Activated CD4-positive, CD25-positive, alpha-beta regulatory T cell treated with anti-CD3 and anti-CD28 coated beads, Interleukin-2, amount 50 U/mL, for 24 hours (primary cell): ENCODE measurements around the gene PTPRG.

Experiments
- ATAC-seq, 2 donors: fragments of 150-1000 bp; cut with Tn5 transposase; one replicate each; pipeline ENCODE4 v1.10.0; 2021; ENCODE audit warnings: mild to moderate bottlenecking in 1 of 2, moderate library complexity in 1 of 2

The PTPRG gene

DNA sequence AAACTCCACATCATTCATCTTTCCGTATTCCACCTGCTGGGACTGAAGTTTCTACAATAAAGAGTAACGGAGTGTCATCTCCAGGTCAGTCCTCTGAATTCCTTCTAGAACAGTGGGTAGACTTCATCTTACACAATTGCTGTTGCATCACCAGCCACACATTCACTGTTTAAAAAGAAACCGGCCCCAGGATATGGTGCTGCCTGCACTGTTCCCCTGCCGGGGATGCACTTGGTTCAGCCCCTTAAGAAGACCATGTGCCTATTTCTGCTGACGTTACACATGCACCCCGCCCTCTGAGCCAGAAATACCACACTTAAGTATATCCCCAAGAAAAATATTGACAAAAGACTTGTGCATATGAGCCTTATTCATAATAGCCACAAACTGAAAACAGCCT, 578.6 kb downstream of the PTPRG start:
- ATAC-seq: no peak

DNA sequence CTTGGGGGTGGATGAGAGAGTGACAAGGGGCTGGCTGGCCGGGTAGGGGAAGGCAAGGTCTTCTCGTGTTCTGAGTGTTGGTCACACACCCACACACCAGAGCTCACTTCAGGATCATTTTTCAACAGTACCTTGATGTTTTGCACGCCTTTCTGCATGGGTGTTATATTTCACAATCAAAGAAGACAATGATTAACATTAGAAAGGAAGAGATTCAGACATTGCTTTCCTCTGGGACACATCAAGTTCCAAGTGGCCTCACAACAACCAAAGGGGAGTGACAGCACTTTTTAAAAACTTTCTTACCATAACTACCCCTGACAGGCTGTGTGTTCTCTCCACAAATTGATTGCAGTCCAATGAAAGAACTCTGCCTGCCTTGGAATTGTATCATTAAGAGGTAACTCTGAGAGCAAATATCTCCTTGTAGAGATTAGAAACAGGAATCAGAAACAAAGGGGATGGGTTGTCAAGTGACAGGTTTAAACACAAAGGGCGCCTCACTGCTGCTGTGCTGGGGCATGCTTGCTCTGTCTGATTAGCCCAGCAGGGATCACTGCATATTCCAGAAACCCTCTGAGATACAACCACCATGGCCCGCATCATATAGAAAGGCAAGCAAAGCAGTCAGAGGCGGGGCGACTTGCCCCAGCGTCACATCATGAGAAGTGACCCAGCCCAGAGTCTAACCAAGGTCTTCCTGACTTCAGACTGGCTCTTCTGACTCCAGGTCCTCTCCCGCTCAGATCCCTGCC, 581.1 kb downstream of the PTPRG start:
- no peak for ATAC-seq

- no peak for ATAC-seq
Observed at GRCh38 chr3:62143843-62144450, 582.6 kb downstream of the PTPRG start.

DNA sequence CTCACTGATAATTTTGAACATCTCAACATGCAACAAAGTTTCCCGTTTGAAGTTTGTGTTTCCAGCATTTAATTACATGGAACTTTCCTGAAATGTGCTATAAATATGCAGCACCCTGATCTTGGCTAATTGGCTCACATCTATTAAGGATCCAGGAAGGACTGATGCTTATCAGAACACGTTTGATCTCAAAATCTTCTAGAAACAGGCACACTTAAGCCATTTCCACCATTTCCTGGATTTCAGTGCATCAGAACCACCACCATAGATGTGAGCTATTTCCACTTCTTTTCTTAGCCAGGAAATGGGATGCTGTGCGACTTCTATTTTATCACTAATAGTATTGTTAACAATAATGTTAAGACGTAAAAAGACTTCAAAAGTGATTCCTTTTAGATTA, 583.1 kb downstream of the PTPRG start:
- no peak for ATAC-seq

DNA sequence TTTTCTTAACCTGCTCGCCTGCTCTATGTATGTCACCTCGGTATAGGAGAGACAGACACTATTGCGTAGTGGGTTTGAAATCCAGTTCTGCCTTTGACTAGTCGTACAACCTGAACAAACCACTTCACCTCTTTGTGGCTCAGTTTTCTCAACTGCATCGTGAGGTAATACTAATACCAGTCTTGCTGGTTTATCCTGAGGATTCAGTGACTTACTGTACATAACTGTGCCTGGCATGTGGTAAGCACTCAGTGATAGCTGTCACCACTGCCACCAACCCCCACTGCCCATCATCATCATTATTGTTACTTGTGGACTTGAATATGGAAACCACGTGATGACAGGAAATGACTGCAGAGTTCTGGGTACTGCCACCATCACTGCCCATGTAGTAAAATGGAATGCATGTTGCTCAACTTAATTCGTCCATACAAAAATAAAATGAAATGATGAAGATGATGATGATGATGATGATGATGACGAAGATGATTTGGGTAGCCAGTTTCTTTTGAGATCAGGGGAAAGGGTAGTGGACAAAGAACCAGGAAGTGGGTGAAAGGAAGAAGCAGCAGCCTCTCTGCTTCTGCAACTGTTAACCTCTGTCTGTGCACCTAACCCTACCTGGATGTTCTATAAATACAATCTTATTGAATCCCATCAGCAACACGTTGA, 583.9 kb downstream of the PTPRG start:
- no peak for ATAC-seq

DNA sequence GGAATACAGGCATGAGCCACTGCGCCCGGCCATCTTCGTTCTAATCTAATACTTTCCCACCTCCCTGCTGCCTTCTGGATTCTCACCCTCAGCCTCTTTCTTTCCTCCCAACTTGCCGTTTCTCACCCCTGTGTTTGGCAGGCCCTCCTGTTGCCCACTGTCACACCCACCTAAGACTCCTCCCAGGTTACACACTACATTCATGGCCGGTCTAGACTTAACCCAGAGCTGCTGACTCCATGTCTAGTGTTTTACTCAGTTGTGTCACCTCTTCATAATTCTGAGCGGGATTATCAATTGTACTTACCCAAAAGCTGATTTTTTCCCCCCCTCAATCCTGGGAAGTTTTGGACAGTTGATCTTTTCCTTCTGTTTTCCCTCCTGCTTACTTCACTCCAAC, 588.2 kb downstream of the PTPRG start:
- ATAC-seq: no peak

DNA sequence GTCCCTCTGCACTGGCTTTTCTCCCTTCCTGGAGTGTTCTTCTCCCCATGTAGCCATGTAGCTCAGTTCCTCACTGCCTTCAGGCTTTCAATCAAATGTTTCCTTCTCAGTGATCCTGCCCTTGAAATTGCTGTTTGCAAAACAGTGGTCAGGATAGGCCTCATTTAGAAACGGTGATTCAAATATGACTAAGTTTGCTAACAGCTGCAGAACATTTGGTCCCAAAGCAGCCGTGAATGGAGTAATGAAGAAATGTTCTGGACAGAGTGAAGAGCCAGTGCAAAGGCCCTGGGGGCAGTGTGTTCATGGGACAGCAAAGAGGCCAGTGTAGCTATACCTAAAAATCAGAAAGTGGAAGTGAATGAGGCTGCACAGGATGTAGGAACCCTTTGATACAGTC, 588.6 kb downstream of the PTPRG start:
- ATAC-seq: no peak

DNA sequence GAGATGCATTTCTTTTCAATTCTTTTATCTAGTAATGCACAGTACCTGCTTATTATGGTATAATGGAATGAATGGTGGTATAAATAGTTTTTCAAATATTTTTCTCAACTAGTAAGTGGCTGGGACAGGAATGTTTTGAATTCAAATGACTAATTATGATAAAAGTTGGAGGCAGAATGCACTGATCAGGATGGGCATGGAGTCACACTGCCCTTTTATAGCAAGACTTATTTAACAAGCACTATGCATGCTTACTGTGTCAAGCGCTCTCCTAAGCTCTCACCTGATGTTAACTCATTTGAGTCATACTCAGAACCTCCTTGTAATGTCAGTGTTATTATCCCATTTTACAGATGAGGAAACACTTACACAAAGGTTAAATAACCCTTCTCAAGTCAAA, 590.2 kb downstream of the PTPRG start:
- no peak for ATAC-seq

DNA sequence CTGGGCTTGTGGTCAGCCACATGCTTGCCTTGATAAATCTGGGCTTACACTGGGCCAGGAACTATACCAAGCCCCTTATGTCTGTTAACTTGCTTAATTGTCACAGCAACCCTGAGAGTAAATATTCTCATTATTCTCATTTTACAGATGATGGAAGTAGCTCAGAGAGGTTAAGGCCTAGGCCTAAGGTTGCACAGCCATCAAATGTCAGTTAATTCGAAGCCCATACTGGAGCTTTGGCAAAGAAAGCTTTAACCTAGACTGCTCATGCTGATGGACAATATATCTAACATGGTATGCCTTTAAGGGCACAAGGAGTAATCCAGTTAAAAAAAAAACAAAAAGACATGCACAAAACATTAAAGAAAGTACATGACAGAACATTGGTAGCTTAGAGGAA, 591.9 kb downstream of the PTPRG start:
- no peak for ATAC-seq

GRCh38 chr3:62154457-62155148, 593.2 kb downstream of the PTPRG start:
- ATAC-seq: no peak

- no peak for ATAC-seq
Observed at GRCh38 chr3:62159056-62159708, 597.8 kb downstream of the PTPRG start.

DNA sequence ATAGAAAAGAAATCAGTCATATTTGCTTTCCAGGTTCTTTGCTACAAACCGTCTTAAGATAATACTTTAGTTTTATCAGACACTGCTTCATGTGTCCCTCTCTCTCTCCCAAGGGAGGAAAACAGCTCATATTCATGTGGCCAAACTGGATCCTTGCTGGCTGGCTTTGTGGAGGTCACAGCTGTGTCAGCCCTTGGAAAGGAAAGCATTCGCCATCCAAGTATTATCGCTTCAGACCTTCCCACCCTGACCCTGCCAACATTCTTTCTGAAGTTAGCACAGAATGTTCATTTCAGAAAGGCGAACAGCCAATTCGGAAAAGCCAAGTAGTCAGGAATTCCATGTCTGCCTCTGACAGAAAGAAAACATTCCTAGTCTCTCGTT, 598.3 kb downstream of the PTPRG start:
- no peak for ATAC-seq

GRCh38 chr3:62161371-62161770, 600.0 kb downstream of the PTPRG start:
- ATAC-seq: no peak

DNA sequence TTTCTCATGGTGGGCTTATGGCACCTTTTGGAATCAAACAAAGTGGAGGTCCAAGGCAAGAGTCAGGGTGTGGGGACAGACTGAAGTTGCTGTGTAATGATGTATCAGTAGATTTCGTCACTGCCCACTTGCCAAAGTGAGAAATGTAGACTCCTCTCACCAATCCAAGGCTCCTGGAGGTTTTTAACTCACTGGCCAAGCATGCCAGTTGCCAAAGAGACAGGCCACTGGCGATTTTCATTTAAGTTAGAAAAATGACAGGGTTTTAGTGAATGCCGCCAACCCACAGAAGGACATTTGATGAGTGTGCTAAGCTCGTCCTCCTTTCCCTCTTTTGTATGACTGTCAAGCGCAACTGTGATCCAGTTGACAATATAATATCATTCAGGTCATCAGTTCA, 602.8 kb downstream of the PTPRG start:
- no peak for ATAC-seq

- no peak for ATAC-seq
Observed at GRCh38 chr3:62164746-62165145, 603.4 kb downstream of the PTPRG start.

- ATAC-seq: no peak
Observed at GRCh38 chr3:62167566-62168262, 606.3 kb downstream of the PTPRG start.

GRCh38 chr3:62168356-62168755, 607.0 kb downstream of the PTPRG start:
- no peak for ATAC-seq

DNA sequence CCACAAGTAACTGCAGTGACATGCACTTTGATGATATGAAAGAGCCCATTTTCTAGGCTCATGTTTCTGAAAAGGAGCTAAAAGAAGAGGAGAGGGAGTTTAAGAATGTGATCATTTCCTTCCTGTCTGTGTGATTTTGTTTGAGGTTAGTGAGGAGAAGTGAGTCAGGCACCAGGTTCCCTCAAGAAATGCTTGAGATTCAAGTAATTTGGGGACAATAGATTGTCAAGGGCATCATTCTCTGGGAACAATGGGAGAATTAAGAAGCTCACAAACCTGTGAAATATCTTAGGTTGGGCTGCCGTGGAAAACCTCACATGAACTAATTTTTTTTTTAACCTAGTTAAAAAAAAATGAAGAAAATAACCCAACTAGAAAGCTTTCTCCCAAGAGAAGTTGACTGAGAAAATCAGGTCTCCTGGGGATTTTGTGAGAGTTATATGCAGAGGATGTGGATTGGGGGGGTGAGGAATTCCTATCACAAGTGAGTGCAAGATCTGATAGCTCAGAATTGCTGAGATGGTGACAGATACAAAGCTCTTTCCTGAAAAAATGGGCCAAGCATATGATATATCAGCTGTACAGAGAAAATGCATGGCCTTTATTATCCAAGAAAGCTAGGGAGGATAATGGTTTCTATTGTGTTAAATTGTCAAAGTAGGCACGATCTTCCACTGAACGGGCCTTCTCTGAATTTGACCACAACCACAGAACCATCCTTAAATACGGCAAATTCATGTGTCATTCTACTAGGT, 608.7 kb downstream of the PTPRG start:
- ATAC-seq: no peak

- no peak for ATAC-seq
Observed at GRCh38 chr3:62171789-62172188, 610.4 kb downstream of the PTPRG start.

DNA sequence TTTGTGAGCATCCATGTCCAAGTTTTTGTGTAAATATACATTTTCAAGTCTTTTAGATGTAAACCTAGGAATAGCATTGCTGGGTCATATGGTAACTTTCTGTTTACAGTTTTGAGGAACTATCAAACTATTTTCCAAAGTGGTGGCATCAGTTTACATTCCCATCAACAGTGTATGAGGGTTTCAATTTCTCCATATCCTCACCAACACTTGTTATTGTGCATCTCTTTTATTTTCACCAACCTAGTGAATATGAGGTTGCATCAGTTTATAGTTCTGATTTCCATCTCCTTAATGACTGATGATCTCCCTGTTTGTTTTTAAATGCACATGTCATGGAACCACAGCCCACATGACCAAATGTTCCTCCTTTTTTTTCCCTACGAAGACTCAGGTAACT, 610.8 kb downstream of the PTPRG start:
- ATAC-seq: no peak

GRCh38 chr3:62173939-62174515, 612.7 kb downstream of the PTPRG start:
- ATAC-seq: no peak
